ENCODE data around the gene ABR.
"Not testable (repeated sequence)": the region's sequence is repeated elsewhere in the genome, so short reads cannot be mapped to it uniquely, and the experiment has no call there.

ABR gene

DNA sequence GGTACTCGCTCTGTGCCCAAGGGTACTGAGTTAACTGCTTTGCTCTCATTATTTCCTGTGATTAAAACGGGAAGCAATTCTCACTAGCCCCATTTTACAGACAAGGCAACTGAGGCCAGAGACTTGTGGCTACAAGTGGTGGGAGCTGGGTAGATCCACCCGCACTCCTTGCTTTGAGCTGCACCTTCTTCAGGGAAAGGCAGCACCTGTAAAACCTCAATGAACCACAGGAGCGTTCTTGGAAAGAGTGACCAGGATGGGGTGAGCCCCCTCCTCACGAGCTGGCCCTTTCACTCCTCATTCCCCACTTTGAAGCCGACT lies 102.8 kb downstream of the ABR start:
- TF ChIP-seq, protein P1, sequence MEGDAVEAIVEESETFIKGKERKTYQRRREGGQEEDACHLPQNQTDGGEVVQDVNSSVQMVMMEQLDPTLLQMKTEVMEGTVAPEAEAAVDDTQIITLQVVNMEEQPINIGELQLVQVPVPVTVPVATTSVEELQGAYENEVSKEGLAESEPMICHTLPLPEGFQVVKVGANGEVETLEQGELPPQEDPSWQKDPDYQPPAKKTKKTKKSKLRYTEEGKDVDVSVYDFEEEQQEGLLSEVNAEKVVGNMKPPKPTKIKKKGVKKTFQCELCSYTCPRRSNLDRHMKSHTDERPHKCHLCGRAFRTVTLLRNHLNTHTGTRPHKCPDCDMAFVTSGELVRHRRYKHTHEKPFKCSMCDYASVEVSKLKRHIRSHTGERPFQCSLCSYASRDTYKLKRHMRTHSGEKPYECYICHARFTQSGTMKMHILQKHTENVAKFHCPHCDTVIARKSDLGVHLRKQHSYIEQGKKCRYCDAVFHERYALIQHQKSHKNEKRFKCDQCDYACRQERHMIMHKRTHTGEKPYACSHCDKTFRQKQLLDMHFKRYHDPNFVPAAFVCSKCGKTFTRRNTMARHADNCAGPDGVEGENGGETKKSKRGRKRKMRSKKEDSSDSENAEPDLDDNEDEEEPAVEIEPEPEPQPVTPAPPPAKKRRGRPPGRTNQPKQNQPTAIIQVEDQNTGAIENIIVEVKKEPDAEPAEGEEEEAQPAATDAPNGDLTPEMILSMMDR (IDR thresholded peaks at IDR 0.05; ENCODE audit: borderline replicate concordance, extremely low read depth, low read length, poor library complexity, severe bottlenecking): no peak
- no peak for TF ChIP-seq EZH2 (IDR thresholded peaks at IDR 0.05; ENCODE audit: borderline replicate concordance, low read depth, low read length, severe bottlenecking)
- ATAC-seq (ENCODE audit: insufficient read depth, low read depth) (no peak), DNase-seq (no peak)
- no peak overlapping the region for H3K4me3 ChIP-seq (ENCODE audit: low read depth in 1 of 2, low read length in 2 of 2)
- no peak overlapping the region for H3K9ac ChIP-seq (ENCODE audit: low read depth, low read length)
- no peaks in the 10 kb centered on the region for H4K20me1 ChIP-seq (ENCODE audit: insufficient read depth, low read length)
- no peak overlapping the region for H3K4me2 ChIP-seq (ENCODE audit: insufficient read depth, low read length)
- H3K9me3 ChIP-seq (ENCODE audit: insufficient read depth, low read length, severe bottlenecking): no peaks in the 10 kb centered on the region
- H3K27me3 ChIP-seq (ENCODE audit: insufficient read depth, low read length, poor library complexity): no peaks in the 10 kb centered on the region
- no peaks in the 10 kb centered on the region for H3K4me1 ChIP-seq (ENCODE audit: insufficient read depth, low read length)
- H3K27ac ChIP-seq (ENCODE audit: low read length): no peak overlapping the region
- peaks cover 20% of the 10 kb centered on the region for H3K36me3 ChIP-seq (ENCODE audit: insufficient read depth, low read length)
- H2AFZ ChIP-seq (ENCODE audit: low read depth, low read length): no peak overlapping the region
- H3K79me2 ChIP-seq (ENCODE audit: insufficient read depth, low read length): no peaks in the 10 kb centered on the region

DNA sequence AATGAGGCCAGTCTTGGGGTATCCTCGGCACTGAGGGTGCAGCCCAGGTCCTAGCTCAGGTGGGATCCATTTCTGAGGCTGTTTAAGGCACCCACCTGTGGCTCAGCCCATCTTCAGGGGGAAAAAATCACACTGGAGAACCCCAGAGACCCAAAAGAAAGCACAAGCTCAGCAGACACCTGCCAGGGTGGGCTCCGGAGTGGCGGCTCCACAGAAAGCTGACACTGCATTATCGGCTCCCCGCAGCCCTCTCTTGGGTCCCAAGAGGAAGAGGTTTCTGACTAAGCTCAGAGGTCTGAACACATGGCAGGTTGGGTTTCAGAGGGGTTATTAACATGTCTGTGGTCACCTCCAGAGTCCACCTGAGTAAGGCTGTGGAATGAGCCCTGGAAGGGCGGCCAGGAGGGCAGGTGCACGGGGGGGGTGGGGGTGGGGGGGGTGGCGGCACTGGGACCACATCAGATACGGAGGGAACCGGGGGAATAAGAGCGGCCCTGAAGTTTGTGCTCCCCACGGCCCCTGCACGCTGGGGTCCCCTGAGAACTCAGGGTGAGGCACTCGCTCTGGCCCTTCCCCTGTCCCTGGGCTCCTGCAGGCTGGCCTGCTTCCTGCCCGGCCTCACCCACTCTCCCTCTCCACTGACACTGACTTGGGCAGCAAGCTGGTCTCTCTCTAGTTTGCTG lies 103.3 kb downstream of the ABR start:
- H3K79me2 ChIP-seq (ENCODE audit: insufficient read depth, low read length): no peaks in the 10 kb centered on the region
- H3K9me3 ChIP-seq (ENCODE audit: insufficient read depth, low read length, severe bottlenecking): no peaks in the 10 kb centered on the region
- no peaks in the 10 kb centered on the region for H3K27me3 ChIP-seq (ENCODE audit: insufficient read depth, low read length, poor library complexity)
- no peaks in the 10 kb centered on the region for H4K20me1 ChIP-seq (ENCODE audit: insufficient read depth, low read length)
- ATAC-seq (ENCODE audit: insufficient read depth, low read depth) (no peak), DNase-seq (no peak)
- H2AFZ ChIP-seq (ENCODE audit: low read depth, low read length): no peak overlapping the region
- H3K4me3 ChIP-seq (ENCODE audit: low read depth in 1 of 2, low read length in 2 of 2): no peak overlapping the region
- no peak overlapping the region for H3K27ac ChIP-seq (ENCODE audit: low read length)
- peaks cover 22% of the 10 kb centered on the region for H3K36me3 ChIP-seq (ENCODE audit: insufficient read depth, low read length)
- TF ChIP-seq, protein P1 (IDR thresholded peaks at IDR 0.05; ENCODE audit: borderline replicate concordance, extremely low read depth, low read length, poor library complexity, severe bottlenecking): no peak
- TF ChIP-seq EZH2 (IDR thresholded peaks at IDR 0.05; ENCODE audit: borderline replicate concordance, low read depth, low read length, severe bottlenecking): no peak
- H3K4me2 ChIP-seq (ENCODE audit: insufficient read depth, low read length): no peak overlapping the region
- no peak overlapping the region for H3K9ac ChIP-seq (ENCODE audit: low read depth, low read length)
- H3K4me1 ChIP-seq (ENCODE audit: insufficient read depth, low read length): no peaks in the 10 kb centered on the region

DNA sequence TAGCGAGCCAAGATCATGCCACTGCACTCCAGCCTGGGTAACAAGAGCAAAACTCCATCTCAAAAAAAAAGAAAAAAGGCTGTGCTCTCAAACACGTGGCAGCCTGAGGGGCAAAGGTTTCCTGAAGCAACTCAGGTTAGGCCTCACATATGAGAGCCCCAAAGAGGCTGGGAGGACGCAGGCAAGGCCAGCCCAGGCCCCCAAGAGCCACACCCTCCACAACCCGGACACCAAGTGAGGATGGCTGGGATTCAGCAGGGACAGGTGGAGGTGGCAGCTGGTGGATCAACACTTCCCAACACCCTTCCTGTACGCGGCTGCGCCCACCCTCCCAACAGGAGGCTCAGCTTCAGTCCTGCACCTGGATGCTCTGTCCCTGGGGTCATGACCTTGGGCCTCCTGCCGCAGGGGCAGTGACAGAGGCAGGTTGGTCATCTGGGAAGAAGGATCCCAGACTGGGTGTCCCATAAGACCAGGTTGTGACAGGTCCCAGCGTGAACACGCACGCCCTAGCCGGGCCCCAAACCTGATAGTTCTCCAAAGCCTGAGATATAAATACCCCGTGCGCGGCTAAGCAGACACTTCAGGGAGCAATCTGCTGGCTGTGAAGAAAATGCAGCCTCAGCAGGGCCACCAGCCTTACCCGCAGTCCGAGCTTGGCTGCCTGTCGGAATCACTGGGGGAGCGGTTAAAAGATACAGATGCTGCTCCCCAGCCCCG lies 104.7 kb downstream of the ABR start:
- ATAC-seq (ENCODE audit: insufficient read depth, low read depth) (no peak), DNase-seq (no peak)
- Histone ChIP-seq H4K20me1 (ENCODE audit: insufficient read depth, low read length) (no peaks in the 10 kb centered on the region), H2AFZ (ENCODE audit: low read depth, low read length) (no peak overlapping the region), H3K9ac (ENCODE audit: low read depth, low read length) (no peak overlapping the region), H3K79me2 (ENCODE audit: insufficient read depth, low read length) (no peaks in the 10 kb centered on the region), H3K27ac (ENCODE audit: low read length) (no peak overlapping the region), H3K9me3 (ENCODE audit: insufficient read depth, low read length, severe bottlenecking) (no peaks in the 10 kb centered on the region), H3K4me2 (ENCODE audit: insufficient read depth, low read length) (no peak overlapping the region), H3K27me3 (ENCODE audit: insufficient read depth, low read length, poor library complexity) (no peaks in the 10 kb centered on the region), H3K36me3 (ENCODE audit: insufficient read depth, low read length) (peaks cover 32% of the 10 kb centered on the region), H3K4me3 (ENCODE audit: low read depth in 1 of 2, low read length in 2 of 2) (no peak overlapping the region), H3K4me1 (ENCODE audit: insufficient read depth, low read length) (no peaks in the 10 kb centered on the region)
- TF ChIP-seq, protein P1 (IDR thresholded peaks at IDR 0.05; ENCODE audit: borderline replicate concordance, extremely low read depth, low read length, poor library complexity, severe bottlenecking): no peak
- no peak for TF ChIP-seq EZH2 (IDR thresholded peaks at IDR 0.05; ENCODE audit: borderline replicate concordance, low read depth, low read length, severe bottlenecking)

DNA sequence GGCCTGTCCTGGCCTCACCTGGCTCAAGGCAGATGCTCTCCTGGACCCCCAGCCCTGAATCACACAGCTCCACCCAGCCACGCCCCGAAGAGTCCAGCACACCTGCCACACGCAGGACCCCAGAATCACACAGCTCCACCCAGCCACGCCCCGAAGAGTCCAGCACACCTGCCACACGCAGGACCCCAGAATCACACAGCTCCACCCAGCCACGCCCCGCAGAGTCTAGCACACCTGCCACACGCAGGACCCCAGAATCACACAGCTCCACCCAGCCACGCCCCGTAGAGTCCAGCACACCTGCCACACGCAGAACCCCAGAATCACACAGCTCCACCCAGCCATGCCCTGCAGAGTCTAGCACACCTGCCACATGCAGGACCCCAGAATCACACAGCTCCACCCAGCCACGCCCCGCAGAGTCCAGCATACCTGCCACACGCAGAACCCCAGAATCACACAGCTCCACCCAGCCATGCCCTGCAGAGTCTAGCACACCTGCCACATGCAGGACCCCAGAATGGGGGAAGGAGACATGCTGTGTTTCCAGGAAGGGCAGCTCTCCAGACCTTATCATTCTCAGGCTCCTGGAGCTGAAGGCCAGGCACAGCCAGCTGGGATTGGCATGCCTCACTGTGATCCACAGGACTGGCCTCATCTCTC lies 105.7 kb downstream of the ABR start:
- H3K9ac ChIP-seq (ENCODE audit: low read depth, low read length); H3K9me3 ChIP-seq (ENCODE audit: insufficient read depth, low read length, severe bottlenecking); H3K4me3 ChIP-seq (ENCODE audit: low read depth in 1 of 2, low read length in 2 of 2); H4K20me1 ChIP-seq (ENCODE audit: insufficient read depth, low read length); H3K79me2 ChIP-seq (ENCODE audit: insufficient read depth, low read length); ATAC-seq (ENCODE audit: insufficient read depth, low read depth); H3K4me2 ChIP-seq (ENCODE audit: insufficient read depth, low read length); H3K27ac ChIP-seq (ENCODE audit: low read length); DNase-seq; H2AFZ ChIP-seq (ENCODE audit: low read depth, low read length); H3K4me1 ChIP-seq (ENCODE audit: insufficient read depth, low read length); H3K27me3 ChIP-seq (ENCODE audit: insufficient read depth, low read length, poor library complexity): not testable (repeated sequence)
- H3K36me3 ChIP-seq (ENCODE audit: insufficient read depth, low read length): peaks cover 33% of the 10 kb centered on the region

Measured in DND-41 (cell line).